HepG2 (cell line): Measurements from ENCODE around the gene TIMM13. TPM values are rescaled to one million over a fixed set of nuclear protein-coding genes. Genes with fewer than 3 reads are reported as not detected.

ENCODE experiments used
- ARID2 ChIP-seq: sonication (generic); formaldehyde crosslinking; IDR thresholded peaks from 2 replicates; pipeline ENCODE4 v1.8.1; 2022; ENCODE audit warnings: mild to moderate bottlenecking, missing genetic modification reagents, borderline replicate concordance
- BRCA1 ChIP-seq: sonication (generic); formaldehyde crosslinking; IDR thresholded peaks from 2 replicates; pipeline ENCODE4 v1.4.0; 2020; ENCODE audit warnings: missing genetic modification reagents
- HNRNPH1 ChIP-seq: fragments of 200-400 bp; formaldehyde crosslinking; optimal IDR thresholded peaks from 2 replicates; pipeline ENCODE3; 2017; ENCODE audit warnings: mild to moderate bottlenecking, low read depth, low read length
- KDM1A ChIP-seq: IDR thresholded peaks from 2 replicates; pipeline ENCODE4 v1.6.1; 2016; ENCODE audit warnings: missing compliant biosample characterization
- RERE ChIP-seq: IDR thresholded peaks from 2 replicates; pipeline ENCODE4 v1.6.1; 2016; ENCODE audit warnings: low read depth, missing genetic modification reagents, missing compliant biosample characterization
- SCMH1 ChIP-seq: sonication (generic); formaldehyde crosslinking; IDR thresholded peaks from 2 replicates; pipeline ENCODE4 v1.9.0; 2021; ENCODE audit warnings: missing genetic modification reagents, mild to moderate bottlenecking, borderline replicate concordance
- YY1 ChIP-seq: IDR thresholded peaks from 2 replicates; pipeline ENCODE4 v1.6.1; 2011; ENCODE audit warnings: low read length, low read depth, moderate library complexity, mild to moderate bottlenecking; ENCODE audit not compliant: insufficient read depth, insufficient replicate concordance
- ZBTB1 ChIP-seq: sonication (generic); formaldehyde crosslinking; IDR thresholded peaks from 2 replicates; pipeline ENCODE4 v1.4.0; 2020; ENCODE audit warnings: missing genetic modification reagents, borderline replicate concordance
- ZBTB42 ChIP-seq: sonication (generic); formaldehyde crosslinking; IDR thresholded peaks from 2 replicates; pipeline ENCODE4 v1.5.0; 2020; ENCODE audit warnings: mild to moderate bottlenecking, missing genetic modification reagents
- ZNF331 ChIP-seq: sonication (generic); formaldehyde crosslinking; IDR thresholded peaks from 2 replicates; pipeline ENCODE4 v1.4.0; 2020; ENCODE audit warnings: missing genetic modification reagents
- ZNF543 ChIP-seq: sonication (generic); formaldehyde crosslinking; IDR thresholded peaks from 2 replicates; pipeline ENCODE4 v1.4.0; 2020; ENCODE audit warnings: mild to moderate bottlenecking, missing genetic modification reagents
- ZNF577 ChIP-seq: sonication (generic); formaldehyde crosslinking; IDR thresholded peaks from 2 replicates; pipeline ENCODE4 v1.4.0; 2020; ENCODE audit warnings: mild to moderate bottlenecking, low read depth, missing genetic modification reagents, borderline replicate concordance
- ZNF629 ChIP-seq: sonication (generic); formaldehyde crosslinking; conservative IDR thresholded peaks from 2 replicates; pipeline ENCODE4 v1.5.0; 2020; ENCODE audit warnings: missing genetic modification reagents
- ZNF777 ChIP-seq: sonication (generic); formaldehyde crosslinking; IDR thresholded peaks from 2 replicates; pipeline ENCODE4 v1.4.0; 2020; ENCODE audit warnings: missing genetic modification reagents
- polyA plus RNA-seq, 8 experiments: library from polyadenylated mRNA; depleted of rRNA in 3 of 8; stranded (reverse) in 7 of 8; unstranded in 1 of 8; fragments of >200 nt; fragmentation: Illumina TruSeq in 4 of 8; extraction: Trizol in 4 of 8; gene quantifications; 2 replicates each; pipeline versions ENCODE4 v1.2.1 to v1.2.3, GENCODE V29; 2011 to 2016; ENCODE audit warnings: low read depth in 4 of 8, missing spikeins in 1 of 8, mixed read lengths in 1 of 8; ENCODE audit not compliant: insufficient read depth in 1 of 8
- total RNA-seq, 5 experiments: library from RNA; depleted of rRNA; stranded (reverse); fragments of >200 nt; fragmentation: Illumina TruSeq; extraction: Trizol; gene quantifications; 2 replicates each; pipeline ENCODE4 v1.2.3, GENCODE V29; 2016; ENCODE audit warnings: low read depth in 1 of 5
- TF ChIP-seq, protein P1 (sequence below): sonication (generic); formaldehyde crosslinking; IDR thresholded peaks from 2 replicates; pipeline ENCODE4 v1.4.0; 2020; ENCODE audit warnings: mild to moderate bottlenecking, missing genetic modification reagents
- TF ChIP-seq, protein P2 (sequence below): sonication (generic); formaldehyde crosslinking; IDR thresholded peaks from 2 replicates; pipeline ENCODE4 v1.5.0; 2020; ENCODE audit warnings: missing genetic modification reagents
- TF ChIP-seq, protein P3 (sequence below): IDR thresholded peaks from 2 replicates; pipeline ENCODE4 v1.4.0; 2020; ENCODE audit warnings: mild to moderate bottlenecking, missing genetic modification reagents

The TIMM13 gene
- total and polyA plus RNA-seq, 2 of the 13 experiments (the other 11 are each of a cell fraction or from before 2014, with no cell fraction given) = 48.4 to 108 TPM

DNA sequence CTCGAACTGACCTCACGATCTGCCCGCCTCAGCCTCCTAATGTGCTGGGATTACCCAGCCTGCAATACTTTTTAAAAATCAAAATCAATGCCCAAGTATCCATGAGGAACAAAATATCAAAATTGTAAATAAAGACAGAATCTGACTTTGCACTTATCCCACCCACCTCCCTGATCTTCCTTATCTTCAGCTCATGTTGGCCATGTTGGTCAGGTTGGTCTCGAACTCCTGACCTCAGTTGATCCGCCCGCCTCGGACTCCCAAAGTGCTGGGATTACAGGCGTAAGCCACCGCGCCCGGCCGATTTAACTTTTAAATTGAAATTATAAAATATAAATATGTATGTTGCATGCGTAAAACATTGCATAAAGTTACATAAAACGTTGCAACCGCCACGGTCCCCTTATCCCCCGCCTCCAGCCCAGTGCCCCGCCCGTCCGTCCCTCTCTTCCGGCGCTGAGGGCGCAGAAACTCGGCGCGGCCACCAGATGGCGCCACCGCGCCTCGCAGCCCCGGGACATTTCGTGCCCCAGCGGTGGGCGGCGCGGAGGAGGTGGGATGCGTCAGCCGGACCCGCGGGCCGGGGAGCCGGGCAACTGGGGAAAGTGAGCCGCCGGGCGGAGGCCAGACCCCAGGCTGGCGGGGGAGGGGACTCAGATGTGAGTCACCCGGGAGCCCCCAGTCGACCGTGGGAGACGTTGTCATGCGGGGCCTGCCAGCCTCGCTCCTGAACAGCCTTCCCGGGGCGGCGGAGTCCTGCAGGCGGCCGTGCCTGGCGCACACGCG, 47.0 kb upstream of the TIMM13 start (continued):
- TF ChIP-seq RERE (CRISPR knock-in tag) = no peak; the same call in 1 of the 2 replicates
- TF ChIP-seq ZNF543 = no peak
- TF ChIP-seq YY1 = peak; percentile 82
- no peak for TF ChIP-seq BRCA1 (CRISPR knock-in tag)
- no peak for TF ChIP-seq HNRNPH1
- no peak; the same call in 1 of the 2 replicates for TF ChIP-seq KDM1A (CRISPR knock-in tag)
- TF ChIP-seq, protein P1, sequence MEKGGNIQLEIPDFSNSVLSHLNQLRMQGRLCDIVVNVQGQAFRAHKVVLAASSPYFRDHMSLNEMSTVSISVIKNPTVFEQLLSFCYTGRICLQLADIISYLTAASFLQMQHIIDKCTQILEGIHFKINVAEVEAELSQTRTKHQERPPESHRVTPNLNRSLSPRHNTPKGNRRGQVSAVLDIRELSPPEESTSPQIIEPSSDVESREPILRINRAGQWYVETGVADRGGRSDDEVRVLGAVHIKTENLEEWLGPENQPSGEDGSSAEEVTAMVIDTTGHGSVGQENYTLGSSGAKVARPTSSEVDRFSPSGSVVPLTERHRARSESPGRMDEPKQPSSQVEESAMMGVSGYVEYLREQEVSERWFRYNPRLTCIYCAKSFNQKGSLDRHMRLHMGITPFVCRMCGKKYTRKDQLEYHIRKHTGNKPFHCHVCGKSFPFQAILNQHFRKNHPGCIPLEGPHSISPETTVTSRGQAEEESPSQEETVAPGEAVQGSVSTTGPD (CRISPR knock-in tag) = no peak
- TF ChIP-seq ZNF777 (CRISPR knock-in tag) = no peak; the same call in 1 of the 2 replicates
- no peak for TF ChIP-seq ZBTB42
- no peak for TF ChIP-seq ARID2 (CRISPR knock-in tag)
- TF ChIP-seq, protein P2, sequence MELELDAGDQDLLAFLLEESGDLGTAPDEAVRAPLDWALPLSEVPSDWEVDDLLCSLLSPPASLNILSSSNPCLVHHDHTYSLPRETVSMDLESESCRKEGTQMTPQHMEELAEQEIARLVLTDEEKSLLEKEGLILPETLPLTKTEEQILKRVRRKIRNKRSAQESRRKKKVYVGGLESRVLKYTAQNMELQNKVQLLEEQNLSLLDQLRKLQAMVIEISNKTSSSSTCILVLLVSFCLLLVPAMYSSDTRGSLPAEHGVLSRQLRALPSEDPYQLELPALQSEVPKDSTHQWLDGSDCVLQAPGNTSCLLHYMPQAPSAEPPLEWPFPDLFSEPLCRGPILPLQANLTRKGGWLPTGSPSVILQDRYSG = no peak
- TF ChIP-seq SCMH1 (CRISPR knock-in tag) = no peak
- TF ChIP-seq, protein P3, sequence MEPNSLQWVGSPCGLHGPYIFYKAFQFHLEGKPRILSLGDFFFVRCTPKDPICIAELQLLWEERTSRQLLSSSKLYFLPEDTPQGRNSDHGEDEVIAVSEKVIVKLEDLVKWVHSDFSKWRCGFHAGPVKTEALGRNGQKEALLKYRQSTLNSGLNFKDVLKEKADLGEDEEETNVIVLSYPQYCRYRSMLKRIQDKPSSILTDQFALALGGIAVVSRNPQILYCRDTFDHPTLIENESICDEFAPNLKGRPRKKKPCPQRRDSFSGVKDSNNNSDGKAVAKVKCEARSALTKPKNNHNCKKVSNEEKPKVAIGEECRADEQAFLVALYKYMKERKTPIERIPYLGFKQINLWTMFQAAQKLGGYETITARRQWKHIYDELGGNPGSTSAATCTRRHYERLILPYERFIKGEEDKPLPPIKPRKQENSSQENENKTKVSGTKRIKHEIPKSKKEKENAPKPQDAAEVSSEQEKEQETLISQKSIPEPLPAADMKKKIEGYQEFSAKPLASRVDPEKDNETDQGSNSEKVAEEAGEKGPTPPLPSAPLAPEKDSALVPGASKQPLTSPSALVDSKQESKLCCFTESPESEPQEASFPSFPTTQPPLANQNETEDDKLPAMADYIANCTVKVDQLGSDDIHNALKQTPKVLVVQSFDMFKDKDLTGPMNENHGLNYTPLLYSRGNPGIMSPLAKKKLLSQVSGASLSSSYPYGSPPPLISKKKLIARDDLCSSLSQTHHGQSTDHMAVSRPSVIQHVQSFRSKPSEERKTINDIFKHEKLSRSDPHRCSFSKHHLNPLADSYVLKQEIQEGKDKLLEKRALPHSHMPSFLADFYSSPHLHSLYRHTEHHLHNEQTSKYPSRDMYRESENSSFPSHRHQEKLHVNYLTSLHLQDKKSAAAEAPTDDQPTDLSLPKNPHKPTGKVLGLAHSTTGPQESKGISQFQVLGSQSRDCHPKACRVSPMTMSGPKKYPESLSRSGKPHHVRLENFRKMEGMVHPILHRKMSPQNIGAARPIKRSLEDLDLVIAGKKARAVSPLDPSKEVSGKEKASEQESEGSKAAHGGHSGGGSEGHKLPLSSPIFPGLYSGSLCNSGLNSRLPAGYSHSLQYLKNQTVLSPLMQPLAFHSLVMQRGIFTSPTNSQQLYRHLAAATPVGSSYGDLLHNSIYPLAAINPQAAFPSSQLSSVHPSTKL = peak; percentile 56; the same call in 1 of the 2 replicates
- no peak for TF ChIP-seq ZNF577
- no peak for TF ChIP-seq ZBTB1 (CRISPR knock-in tag)
- TF ChIP-seq ZNF629 (CRISPR knock-in tag) = no peak; the same call in 1 of the 2 replicates
- TF ChIP-seq ZNF331 (CRISPR knock-in tag) = no peak; the same call in 1 of the 2 replicates
